Measurements from ENCODE around the gene LKAAEAR1. TPM values are rescaled to one million over a fixed set of nuclear protein-coding genes. Genes with fewer than 3 reads are reported as not detected.

The LKAAEAR1 gene
- total and polyA plus RNA-seq, 9 of the 15 experiments (the other 6 are each of a cell fraction or from before 2014, with no cell fraction given): not detected

DNA sequence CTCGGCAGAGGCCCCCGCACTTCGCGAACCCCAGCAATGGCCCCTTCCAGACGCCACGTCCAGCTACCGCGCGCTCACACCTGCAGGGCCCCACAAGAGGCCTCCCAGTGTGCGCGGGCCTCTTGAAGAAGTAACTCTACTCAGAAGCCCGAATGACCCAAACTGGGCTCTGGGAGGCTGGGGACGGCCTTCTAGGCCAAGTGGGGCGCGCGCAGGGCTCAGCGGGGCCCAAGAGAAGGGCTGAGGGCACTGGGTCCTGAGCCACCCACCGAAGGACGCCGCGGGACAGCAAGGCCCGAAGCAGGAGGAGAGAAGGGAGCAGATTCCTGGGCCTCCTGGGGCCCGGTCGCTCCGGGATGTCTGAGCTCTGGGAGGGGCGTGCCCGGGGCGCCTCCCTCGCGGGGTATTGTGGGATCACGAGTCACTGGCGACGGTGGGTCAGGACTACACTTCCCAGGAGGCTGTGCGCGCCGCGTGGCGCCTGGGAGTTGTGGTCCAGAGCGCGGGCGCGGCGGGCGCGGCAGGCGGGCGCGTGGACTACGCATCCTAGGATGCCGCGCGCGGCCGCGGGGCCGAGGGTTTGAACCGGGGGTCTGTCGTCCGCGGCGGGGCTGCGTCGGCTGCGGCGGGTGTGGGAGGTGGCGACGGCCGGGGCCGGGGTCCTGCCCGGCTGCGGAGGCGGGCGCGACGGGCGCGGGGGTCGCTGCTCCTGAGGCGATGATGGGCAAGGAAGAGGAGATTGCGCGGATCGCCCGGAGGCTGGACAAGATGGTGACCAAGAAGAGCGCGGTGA is 21.4 kb downstream of the LKAAEAR1 start, which contains the start of gene TCEA2 (continued):
- TF ChIP-seq, protein P1, sequence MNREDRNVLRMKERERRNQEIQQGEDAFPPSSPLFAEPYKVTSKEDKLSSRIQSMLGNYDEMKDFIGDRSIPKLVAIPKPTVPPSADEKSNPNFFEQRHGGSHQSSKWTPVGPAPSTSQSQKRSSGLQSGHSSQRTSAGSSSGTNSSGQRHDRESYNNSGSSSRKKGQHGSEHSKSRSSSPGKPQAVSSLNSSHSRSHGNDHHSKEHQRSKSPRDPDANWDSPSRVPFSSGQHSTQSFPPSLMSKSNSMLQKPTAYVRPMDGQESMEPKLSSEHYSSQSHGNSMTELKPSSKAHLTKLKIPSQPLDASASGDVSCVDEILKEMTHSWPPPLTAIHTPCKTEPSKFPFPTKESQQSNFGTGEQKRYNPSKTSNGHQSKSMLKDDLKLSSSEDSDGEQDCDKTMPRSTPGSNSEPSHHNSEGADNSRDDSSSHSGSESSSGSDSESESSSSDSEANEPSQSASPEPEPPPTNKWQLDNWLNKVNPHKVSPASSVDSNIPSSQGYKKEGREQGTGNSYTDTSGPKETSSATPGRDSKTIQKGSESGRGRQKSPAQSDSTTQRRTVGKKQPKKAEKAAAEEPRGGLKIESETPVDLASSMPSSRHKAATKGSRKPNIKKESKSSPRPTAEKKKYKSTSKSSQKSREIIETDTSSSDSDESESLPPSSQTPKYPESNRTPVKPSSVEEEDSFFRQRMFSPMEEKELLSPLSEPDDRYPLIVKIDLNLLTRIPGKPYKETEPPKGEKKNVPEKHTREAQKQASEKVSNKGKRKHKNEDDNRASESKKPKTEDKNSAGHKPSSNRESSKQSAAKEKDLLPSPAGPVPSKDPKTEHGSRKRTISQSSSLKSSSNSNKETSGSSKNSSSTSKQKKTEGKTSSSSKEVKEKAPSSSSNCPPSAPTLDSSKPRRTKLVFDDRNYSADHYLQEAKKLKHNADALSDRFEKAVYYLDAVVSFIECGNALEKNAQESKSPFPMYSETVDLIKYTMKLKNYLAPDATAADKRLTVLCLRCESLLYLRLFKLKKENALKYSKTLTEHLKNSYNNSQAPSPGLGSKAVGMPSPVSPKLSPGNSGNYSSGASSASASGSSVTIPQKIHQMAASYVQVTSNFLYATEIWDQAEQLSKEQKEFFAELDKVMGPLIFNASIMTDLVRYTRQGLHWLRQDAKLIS (CRISPR knock-in tag; IDR thresholded peaks at IDR 0.05): no peak
- TF ChIP-seq KAT2B (IDR thresholded peaks at IDR 0.05; ENCODE audit: low read depth, low read length) (no peak), ZEB2 (IDR thresholded peaks at IDR 0.05) (no peak), SNIP1 (IDR thresholded peaks at IDR 0.05; ENCODE audit: low read depth) (no peak), GATA2 (CRISPR knock-in tag; IDR thresholded peaks at IDR 0.05) (no peak), ETS1 (conservative IDR thresholded peaks at IDR 0.05; ENCODE audit: control insufficient read depth, low read depth, low read length) (peak; percentile 100), ARHGAP35 (IDR thresholded peaks at IDR 0.05; ENCODE audit: partially characterized antibody) (no peak), SMAD3 (CRISPR knock-in tag; conservative IDR thresholded peaks at IDR 0.05) (peak; percentile 87), CSDE1 (IDR thresholded peaks at IDR 0.05) (no peak), BRD4 (IDR thresholded peaks at IDR 0.05) (no peak), STAT5A (IDR thresholded peaks at IDR 0.05; ENCODE audit: borderline replicate concordance, low read length) (no peak), ZNF23 (CRISPR knock-in tag; IDR thresholded peaks at IDR 0.05) (no peak), DACH1 (IDR thresholded peaks at IDR 0.05; ENCODE audit: partially characterized antibody) (no peak), SMARCB1 (IDR thresholded peaks at IDR 0.05; ENCODE audit: insufficient read length, low read depth) (no peak), SRSF1 (IDR thresholded peaks at IDR 0.05; ENCODE audit: low read depth, low read length) (no peak), RBFOX2 (IDR thresholded peaks at IDR 0.05; ENCODE audit: low read depth, low read length) (peak; percentile 81), CREB5 (CRISPR knock-in tag; IDR thresholded peaks at IDR 0.05) (no peak), ZBTB2 (IDR thresholded peaks at IDR 0.05) (no peak)
- TF ChIP-seq, protein P2, sequence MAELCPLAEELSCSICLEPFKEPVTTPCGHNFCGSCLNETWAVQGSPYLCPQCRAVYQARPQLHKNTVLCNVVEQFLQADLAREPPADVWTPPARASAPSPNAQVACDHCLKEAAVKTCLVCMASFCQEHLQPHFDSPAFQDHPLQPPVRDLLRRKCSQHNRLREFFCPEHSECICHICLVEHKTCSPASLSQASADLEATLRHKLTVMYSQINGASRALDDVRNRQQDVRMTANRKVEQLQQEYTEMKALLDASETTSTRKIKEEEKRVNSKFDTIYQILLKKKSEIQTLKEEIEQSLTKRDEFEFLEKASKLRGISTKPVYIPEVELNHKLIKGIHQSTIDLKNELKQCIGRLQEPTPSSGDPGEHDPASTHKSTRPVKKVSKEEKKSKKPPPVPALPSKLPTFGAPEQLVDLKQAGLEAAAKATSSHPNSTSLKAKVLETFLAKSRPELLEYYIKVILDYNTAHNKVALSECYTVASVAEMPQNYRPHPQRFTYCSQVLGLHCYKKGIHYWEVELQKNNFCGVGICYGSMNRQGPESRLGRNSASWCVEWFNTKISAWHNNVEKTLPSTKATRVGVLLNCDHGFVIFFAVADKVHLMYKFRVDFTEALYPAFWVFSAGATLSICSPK (IDR thresholded peaks at IDR 0.05; ENCODE audit: borderline replicate concordance): no peak

Measured in K562 (cell line).